ENCODE results near the gene SOX11.
"Not testable (repeated sequence)": the region's sequence is repeated elsewhere in the genome, so short reads cannot be mapped to it uniquely, and the experiment has no call there.

Gene SOX11

GRCh38 chr2:5691985-5692529 lies at the start of gene SOX11:
Gene SOX11, plus strand, starts transcription at chr2:5692384. Its CDS starts 338 bp downstream, at chr2:5692722.
- no peak for DNase-seq (ENCODE audit: low read depth in 1 of 2, low spot score in 1 of 2)

GRCh38 chr2:5652734-5653133 lies 39.5 kb upstream of the SOX11 start:
- not testable (repeated sequence) for DNase-seq (ENCODE audit: low read depth in 1 of 2, low spot score in 1 of 2)

- not testable (repeated sequence) for DNase-seq (ENCODE audit: low read depth in 1 of 2, low spot score in 1 of 2)
These were observed 38.4 kb upstream of the SOX11 start for GRCh38 chr2:5653756-5654155.

- no peak for DNase-seq (ENCODE audit: low read depth in 1 of 2, low spot score in 1 of 2)
These were observed 35.0 kb upstream of the SOX11 start for GRCh38 chr2:5657231-5657630.

- no peak for DNase-seq (ENCODE audit: low read depth in 1 of 2, low spot score in 1 of 2)
These were observed 31.6 kb upstream of the SOX11 start for GRCh38 chr2:5660591-5660990.

- no peak for DNase-seq (ENCODE audit: low read depth in 1 of 2, low spot score in 1 of 2)
These were observed 30.8 kb upstream of the SOX11 start for GRCh38 chr2:5661362-5661761.

- DNase-seq (ENCODE audit: low read depth in 1 of 2, low spot score in 1 of 2), result no peak
These were observed 27.9 kb upstream of the SOX11 start for GRCh38 chr2:5664278-5664681.

- DNase-seq (ENCODE audit: low read depth in 1 of 2, low spot score in 1 of 2), result no peak
These were observed 27.1 kb upstream of the SOX11 start for GRCh38 chr2:5665066-5665465.

GRCh38 chr2:5666798-5667197 lies 25.4 kb upstream of the SOX11 start:
- no peak for DNase-seq (ENCODE audit: low read depth in 1 of 2, low spot score in 1 of 2)

- not testable (repeated sequence) for DNase-seq (ENCODE audit: low read depth in 1 of 2, low spot score in 1 of 2)
These were observed 24.5 kb upstream of the SOX11 start for GRCh38 chr2:5667655-5668054.

- DNase-seq (ENCODE audit: low read depth in 1 of 2, low spot score in 1 of 2), result no peak
These were observed 23.4 kb upstream of the SOX11 start for GRCh38 chr2:5668682-5669250.

- no peak for DNase-seq (ENCODE audit: low read depth in 1 of 2, low spot score in 1 of 2)
These were observed 19.4 kb upstream of the SOX11 start for GRCh38 chr2:5672749-5673144.

GRCh38 chr2:5673145-5674025 lies 18.8 kb upstream of the SOX11 start:
- DNase-seq (ENCODE audit: low read depth in 1 of 2, low spot score in 1 of 2), result no peak

- DNase-seq (ENCODE audit: low read depth in 1 of 2, low spot score in 1 of 2), result no peak
These were observed 18.2 kb upstream of the SOX11 start for GRCh38 chr2:5674026-5674340.

GRCh38 chr2:5677133-5677532 lies 15.1 kb upstream of the SOX11 start:
- DNase-seq (ENCODE audit: low read depth in 1 of 2, low spot score in 1 of 2), result no peak

- no peak for DNase-seq (ENCODE audit: low read depth in 1 of 2, low spot score in 1 of 2)
These were observed 8.7 kb upstream of the SOX11 start for GRCh38 chr2:5683471-5683870.

- no peak for DNase-seq (ENCODE audit: low read depth in 1 of 2, low spot score in 1 of 2)
These were observed 7.0 kb upstream of the SOX11 start for GRCh38 chr2:5685225-5685624.

GRCh38 chr2:5686068-5686467 lies 6.1 kb upstream of the SOX11 start:
- no peak for DNase-seq (ENCODE audit: low read depth in 1 of 2, low spot score in 1 of 2)

GRCh38 chr2:5686536-5686935 lies 5.6 kb upstream of the SOX11 start:
- DNase-seq (ENCODE audit: low read depth in 1 of 2, low spot score in 1 of 2), result no peak

- DNase-seq (ENCODE audit: low read depth in 1 of 2, low spot score in 1 of 2), result no peak
These were observed 2.4 kb upstream of the SOX11 start for GRCh38 chr2:5689750-5690149.

GRCh38 chr2:5690286-5690685 lies 1.9 kb upstream of the SOX11 start:
- no peak for DNase-seq (ENCODE audit: low read depth in 1 of 2, low spot score in 1 of 2)

- DNase-seq (ENCODE audit: low read depth in 1 of 2, low spot score in 1 of 2), result no peak
These were observed 1.4 kb upstream of the SOX11 start for GRCh38 chr2:5690718-5691220.

Measured in activated CD4-positive, alpha-beta T cell treated with anti-CD3 and anti-CD28 coated beads, Interleukin-2, amount 50 U/mL, for 24 hours (primary cell).